ENCODE data around the gene WWC2. TPM values are rescaled to one million over a fixed set of nuclear protein-coding genes. Genes with fewer than 3 reads are reported as not detected.

Gene WWC2
- total RNA-seq, 1 experiment from 2014 or later = 39.0 TPM

DNA sequence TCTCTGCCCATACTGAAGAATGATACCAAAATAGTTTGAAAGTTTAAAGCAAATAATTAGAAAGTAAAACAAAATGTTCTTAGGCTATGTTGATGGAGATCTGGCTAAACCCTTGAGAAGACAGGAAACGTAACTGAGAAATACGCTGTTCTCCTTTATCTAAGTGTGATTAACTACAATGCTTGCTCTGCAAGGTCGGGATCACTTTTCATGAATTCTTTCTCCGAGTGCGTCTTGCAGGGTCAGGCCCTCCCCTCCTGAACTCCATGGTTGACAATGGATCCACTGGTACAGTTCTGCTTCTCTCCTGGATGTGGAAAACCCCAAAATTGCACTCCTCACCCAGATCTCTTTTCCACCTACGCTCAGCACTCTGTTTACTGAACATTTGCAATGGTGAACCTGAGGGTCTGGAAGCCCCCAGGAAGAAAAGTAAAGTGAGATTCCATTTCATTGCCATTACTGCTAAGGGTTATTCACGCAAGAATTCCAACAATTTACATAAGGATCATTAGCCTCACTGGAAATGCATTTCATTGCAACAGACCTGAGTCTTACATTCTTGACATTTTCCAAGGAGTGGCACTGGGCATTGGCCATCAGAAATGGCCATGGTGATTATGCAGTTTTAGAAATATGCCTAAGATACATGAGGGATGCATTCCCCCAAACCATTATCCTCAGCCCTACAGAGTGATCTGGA lies 24.6 kb upstream of the WWC2 start:
- BruUV-seq (replicated peaks) = no TSS peak
- H3K36me3 Mint-ChIP-seq (ENCODE audit: insufficient read depth, unreplicated experiment) = no peaks in the 10 kb centered on the region
- H3K4me3 Mint-ChIP-seq (ENCODE audit: low read depth, unreplicated experiment) = no peak overlapping the region
- intact Hi-C loops (cut with micrococcal nuclease; ENCODE audit: unreplicated experiment) = loop anchor here (10.0 kb wide), 1 partner anchor 330 kb away; no protein-coding TSS in a partner anchor
- TF ChIP-seq, protein P1, sequence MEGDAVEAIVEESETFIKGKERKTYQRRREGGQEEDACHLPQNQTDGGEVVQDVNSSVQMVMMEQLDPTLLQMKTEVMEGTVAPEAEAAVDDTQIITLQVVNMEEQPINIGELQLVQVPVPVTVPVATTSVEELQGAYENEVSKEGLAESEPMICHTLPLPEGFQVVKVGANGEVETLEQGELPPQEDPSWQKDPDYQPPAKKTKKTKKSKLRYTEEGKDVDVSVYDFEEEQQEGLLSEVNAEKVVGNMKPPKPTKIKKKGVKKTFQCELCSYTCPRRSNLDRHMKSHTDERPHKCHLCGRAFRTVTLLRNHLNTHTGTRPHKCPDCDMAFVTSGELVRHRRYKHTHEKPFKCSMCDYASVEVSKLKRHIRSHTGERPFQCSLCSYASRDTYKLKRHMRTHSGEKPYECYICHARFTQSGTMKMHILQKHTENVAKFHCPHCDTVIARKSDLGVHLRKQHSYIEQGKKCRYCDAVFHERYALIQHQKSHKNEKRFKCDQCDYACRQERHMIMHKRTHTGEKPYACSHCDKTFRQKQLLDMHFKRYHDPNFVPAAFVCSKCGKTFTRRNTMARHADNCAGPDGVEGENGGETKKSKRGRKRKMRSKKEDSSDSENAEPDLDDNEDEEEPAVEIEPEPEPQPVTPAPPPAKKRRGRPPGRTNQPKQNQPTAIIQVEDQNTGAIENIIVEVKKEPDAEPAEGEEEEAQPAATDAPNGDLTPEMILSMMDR (IDR thresholded peaks at IDR 0.05; ENCODE audit: unreplicated experiment) = no peak
- H3K27me3 Mint-ChIP-seq (ENCODE audit: unreplicated experiment) = no peaks in the 10 kb centered on the region
- CTCF ChIA-PET = interaction anchor here (1.2 to 2.4 kb wide), 5 partner anchors 127 to 190 kb away, joined by 4 to 37 read pairs (median 6); no protein-coding TSS in a partner anchor
- DNase-seq = no peak
- no peak overlapping the region for H3K27ac Mint-ChIP-seq (ENCODE audit: unreplicated experiment)
- no peaks in the 10 kb centered on the region for H3K9me3 Mint-ChIP-seq (ENCODE audit: low read depth, unreplicated experiment)
- peaks cover 19% of the 10 kb centered on the region for H3K4me1 Mint-ChIP-seq (ENCODE audit: low read depth, unreplicated experiment)

DNA sequence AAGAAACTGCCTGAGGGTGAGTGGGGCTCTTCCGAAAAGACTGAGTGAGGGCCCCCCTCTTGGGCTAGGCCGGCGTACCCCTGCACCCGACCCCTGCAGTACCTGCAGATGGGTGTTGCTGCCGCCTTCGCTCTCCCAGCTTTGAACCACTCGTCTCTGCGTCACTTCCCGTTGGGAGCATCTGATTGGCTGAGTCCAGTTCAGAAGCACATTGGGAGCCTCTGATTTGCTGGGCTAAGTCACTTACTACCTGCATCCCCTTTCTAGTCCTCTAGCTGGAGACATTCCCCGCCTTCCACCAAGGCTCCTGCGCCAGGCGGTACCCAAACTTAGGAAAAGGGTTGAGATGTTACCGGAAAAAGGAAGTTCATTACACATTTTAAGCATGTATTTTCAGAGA lies 20.4 kb upstream of the WWC2 start:
- Mint-ChIP-seq H3K27ac (ENCODE audit: unreplicated experiment) (no peak overlapping the region), H3K27me3 (ENCODE audit: unreplicated experiment) (no peaks in the 10 kb centered on the region), H3K36me3 (ENCODE audit: insufficient read depth, unreplicated experiment) (no peaks in the 10 kb centered on the region), H3K9me3 (ENCODE audit: low read depth, unreplicated experiment) (no peaks in the 10 kb centered on the region), H3K4me1 (ENCODE audit: low read depth, unreplicated experiment) (peaks cover 19% of the 10 kb centered on the region), H3K4me3 (ENCODE audit: low read depth, unreplicated experiment) (no peak overlapping the region)
- BruUV-seq (replicated peaks) = no TSS peak
- TF ChIP-seq, protein P1 (IDR thresholded peaks at IDR 0.05; ENCODE audit: unreplicated experiment) = no peak
- DNase-seq = no peak
- intact Hi-C loops (cut with micrococcal nuclease; ENCODE audit: unreplicated experiment) = loop anchor here (10.0 kb wide), 1 partner anchor 326 kb away; no protein-coding TSS in a partner anchor
- CTCF ChIA-PET = interaction anchor here (0.7 kb wide), 1 partner anchor 56 kb away, joined by 3 read pairs; no protein-coding TSS in a partner anchor

DNA sequence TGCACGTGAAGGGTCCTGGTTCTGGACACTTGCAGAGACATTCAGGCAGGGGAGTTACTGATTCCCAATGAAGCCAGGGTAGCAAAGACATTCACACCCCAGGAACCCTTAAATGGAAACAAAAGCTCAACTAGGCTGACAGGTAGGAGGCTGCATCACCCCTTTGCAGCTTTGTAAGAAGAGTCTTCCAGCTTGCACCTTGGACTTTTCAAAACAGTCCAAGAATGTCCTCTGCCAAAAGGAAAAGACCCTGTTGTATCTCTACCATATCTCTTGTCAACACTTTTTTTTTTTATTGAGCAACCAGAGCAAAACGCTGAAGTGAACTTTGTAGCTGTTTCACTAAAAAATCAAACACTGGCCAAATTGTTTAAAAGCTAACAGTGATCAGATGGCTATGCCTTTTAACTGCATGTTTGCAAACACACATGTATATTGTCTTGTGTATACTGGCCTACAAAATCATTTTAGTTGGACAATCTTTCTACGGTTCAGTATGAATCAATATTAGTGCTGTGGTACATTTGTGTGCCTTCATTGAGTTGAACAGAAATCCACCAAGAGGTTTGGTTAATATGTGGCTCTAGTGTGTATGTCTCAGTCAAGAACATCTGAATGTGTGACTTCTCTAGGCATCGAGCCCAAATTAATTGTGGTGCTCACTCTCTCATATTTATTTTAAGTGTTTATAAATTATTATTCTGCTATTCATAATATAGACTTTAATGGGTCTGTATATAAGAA lies 18.5 kb upstream of the WWC2 start:
- Mint-ChIP-seq H3K36me3 (ENCODE audit: insufficient read depth, unreplicated experiment) (no peaks in the 10 kb centered on the region), H3K27me3 (ENCODE audit: unreplicated experiment) (no peaks in the 10 kb centered on the region), H3K4me1 (ENCODE audit: low read depth, unreplicated experiment) (peaks cover 3% of the 10 kb centered on the region), H3K4me3 (ENCODE audit: low read depth, unreplicated experiment) (no peak overlapping the region), H3K9me3 (ENCODE audit: low read depth, unreplicated experiment) (no peaks in the 10 kb centered on the region), H3K27ac (ENCODE audit: unreplicated experiment) (no peak overlapping the region)
- TF ChIP-seq, protein P1 (IDR thresholded peaks at IDR 0.05; ENCODE audit: unreplicated experiment) = no peak
- no TSS peak for BruUV-seq (replicated peaks)
- CTCF ChIA-PET = interaction anchor here (0.7 kb wide), 1 partner anchor 164 kb away, joined by 3 read pairs; no protein-coding TSS in a partner anchor
- no peak for DNase-seq
- intact Hi-C loops (cut with micrococcal nuclease; ENCODE audit: unreplicated experiment) = no loop called here

DNA sequence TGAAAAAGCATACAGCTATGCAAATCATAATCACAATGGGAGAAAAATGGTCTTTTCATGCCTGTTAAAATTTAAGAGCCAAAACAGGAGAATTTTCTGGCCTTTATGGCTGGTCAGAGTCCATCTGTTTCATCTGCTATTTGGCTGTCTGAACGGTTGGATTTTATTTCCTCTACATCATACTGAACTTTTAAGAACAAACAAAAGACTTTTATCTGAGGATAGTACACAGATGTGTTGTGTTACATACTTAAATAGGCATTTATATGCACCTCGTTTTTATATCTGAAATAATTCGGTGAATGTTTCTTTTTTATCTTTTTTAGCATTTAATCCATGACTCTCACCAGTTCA lies 18.0 kb upstream of the WWC2 start:
- H3K4me1 Mint-ChIP-seq (ENCODE audit: low read depth, unreplicated experiment) = no peaks in the 10 kb centered on the region
- H3K36me3 Mint-ChIP-seq (ENCODE audit: insufficient read depth, unreplicated experiment) = no peaks in the 10 kb centered on the region
- TF ChIP-seq, protein P1 (IDR thresholded peaks at IDR 0.05; ENCODE audit: unreplicated experiment) = no peak
- no peaks in the 10 kb centered on the region for H3K9me3 Mint-ChIP-seq (ENCODE audit: low read depth, unreplicated experiment)
- BruUV-seq (replicated peaks) = no TSS peak
- H3K27me3 Mint-ChIP-seq (ENCODE audit: unreplicated experiment) = no peaks in the 10 kb centered on the region
- CTCF ChIA-PET = no interaction called here
- no peak overlapping the region for H3K4me3 Mint-ChIP-seq (ENCODE audit: low read depth, unreplicated experiment)
- no peak overlapping the region for H3K27ac Mint-ChIP-seq (ENCODE audit: unreplicated experiment)
- intact Hi-C loops (cut with micrococcal nuclease; ENCODE audit: unreplicated experiment) = no loop called here
- DNase-seq = no peak
